HEK293T (cell line): ENCODE results near the gene CDIPT.

ENCODE experiments used
- CTCF ChIA-PET: fragments of 350-600 bp; formaldehyde crosslinking; extraction: SDS; loops from one replicate; lab custom pipeline; 2021; ENCODE audit warnings: antibody characterized with exemption, inconsistent platforms; lab: Yijun Ruan, JAX
- POLR2A ChIA-PET: fragments of 350-600 bp; formaldehyde crosslinking; extraction: SDS; loops from one replicate; lab custom pipeline; 2020; ENCODE audit warnings: antibody characterized with exemption, inconsistent platforms; lab: Yijun Ruan, JAX
- DNase-seq: peaks from one replicate; pipeline ENCODE4 v3.0.0; 2012; ENCODE audit warnings: mixed read lengths; ENCODE audit errors: extremely low spot score
- ARNT ChIP-seq: fragments of 450-650 bp; IDR thresholded peaks from 2 replicates; pipeline ENCODE4 v1.6.1; 2017; ENCODE audit warnings: mild to moderate bottlenecking
- BHLHE40 ChIP-seq: fragments of 450-650 bp; IDR thresholded peaks from 2 replicates; pipeline ENCODE4 v1.6.1; 2016; ENCODE audit warnings: mild to moderate bottlenecking, moderate library complexity, borderline replicate concordance
- CTBP1 ChIP-seq: fragments of 450-650 bp; IDR thresholded peaks from 2 replicates; pipeline ENCODE4 v1.6.1; 2016; ENCODE audit warnings: borderline replicate concordance
- ELF4 ChIP-seq: fragments of 450-650 bp; IDR thresholded peaks from 2 replicates; pipeline ENCODE4 v1.6.1; 2017; ENCODE audit warnings: antibody characterized with exemption
- FOXA1 ChIP-seq: fragments of 450-650 bp; IDR thresholded peaks from 2 replicates; pipeline ENCODE4 v1.6.1; 2016; ENCODE audit warnings: mild to moderate bottlenecking
- FOXK2 ChIP-seq: fragments of 450-650 bp; IDR thresholded peaks from 2 replicates; pipeline ENCODE4 v1.6.1; 2016; ENCODE audit warnings: mild to moderate bottlenecking
- FOXM1 ChIP-seq: fragments of 450-650 bp; IDR thresholded peaks from 2 replicates; pipeline ENCODE4 v1.6.1; 2017; ENCODE audit warnings: mild to moderate bottlenecking, borderline replicate concordance
- HDGF ChIP-seq: fragments of 450-650 bp; IDR thresholded peaks from 2 replicates; pipeline ENCODE4 v1.6.1; 2017; ENCODE audit warnings: antibody characterized with exemption, borderline replicate concordance
- L3MBTL2 ChIP-seq: fragments of 450-650 bp; conservative IDR thresholded peaks from 2 replicates; pipeline ENCODE4 v1.6.1; 2016; ENCODE audit warnings: mild to moderate bottlenecking
- LEF1 ChIP-seq: fragments of 450-650 bp; IDR thresholded peaks from 2 replicates; pipeline ENCODE4 v1.6.1; 2017; ENCODE audit warnings: mild to moderate bottlenecking, borderline replicate concordance
- NFRKB ChIP-seq: fragments of 450-650 bp; IDR thresholded peaks from 2 replicates; pipeline ENCODE4 v1.6.1; 2016; ENCODE audit warnings: mild to moderate bottlenecking, moderate library complexity
- PKNOX1 ChIP-seq: fragments of 450-650 bp; IDR thresholded peaks from 2 replicates; pipeline ENCODE4 v1.6.1; 2016
- SP1 ChIP-seq: fragments of 450-650 bp; IDR thresholded peaks from 2 replicates; pipeline ENCODE4 v1.6.1; 2017
- SUZ12 ChIP-seq: fragments of 450-650 bp; IDR thresholded peaks from 2 replicates; pipeline ENCODE4 v1.6.1; 2016; ENCODE audit warnings: mild to moderate bottlenecking
- TARDBP ChIP-seq: fragments of 450-650 bp; IDR thresholded peaks from 2 replicates; pipeline ENCODE4 v1.6.1; 2016
- ZNF384 ChIP-seq: fragments of 450-650 bp; IDR thresholded peaks from 2 replicates; pipeline ENCODE4 v1.6.1; 2016

CDIPT gene

DNA sequence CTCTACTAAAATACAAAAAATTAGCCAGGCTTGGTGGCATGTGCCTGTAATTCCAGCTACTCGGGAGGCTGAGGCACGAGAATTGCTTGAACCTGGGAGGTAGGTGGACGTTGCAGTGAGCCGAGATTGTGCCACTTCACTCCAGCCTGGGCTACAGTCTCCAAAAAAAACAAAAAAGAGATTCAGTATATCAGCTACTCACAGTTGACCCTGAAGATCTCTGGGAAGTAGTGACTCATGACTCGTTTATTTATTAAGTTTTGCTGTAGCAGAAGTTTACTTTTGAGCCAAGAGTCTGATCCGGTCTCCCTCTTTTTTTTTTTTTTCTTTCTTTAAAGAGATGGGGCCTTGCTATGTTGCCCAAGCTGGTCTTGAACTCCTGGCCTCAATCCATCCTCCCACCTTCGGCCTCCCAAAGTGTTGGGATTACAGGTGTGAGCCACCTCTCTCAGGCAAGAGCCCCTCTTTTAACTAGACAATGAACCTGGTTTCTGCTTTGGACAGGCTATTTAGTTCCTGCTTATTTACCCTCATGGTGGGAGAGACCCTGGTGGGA lies 38.4 kb downstream of the CDIPT start:
- POLR2A ChIA-PET: interaction anchor here (1.1 to 3.1 kb wide), 3 partner anchors 8 to 18 kb away, joined by 3 to 16 read pairs (median 13); partner anchors contain the start of genes MAZ and PAGR1
- CTCF ChIA-PET: interaction anchor here (6.6 kb wide), 1 partner anchor 24 kb away, joined by 53 read pairs; no protein-coding TSS in a partner anchor

GRCh38 chr16:29821643-29822115 lies 41.3 kb downstream of the CDIPT start:
- POLR2A ChIA-PET: interaction anchor here (1.5 to 10.8 kb wide), 2 partner anchors 17 kb away, joined by 5 to 176 read pairs; partner anchors contain the start of gene MAZ
- CTCF ChIA-PET: interaction anchor here (2.1 kb wide), 1 partner anchor 27 kb away, joined by 14 read pairs; no protein-coding TSS in a partner anchor
- TF ChIP-seq TARDBP (no peak), CTBP1 (no peak), LEF1 (no peak), ZNF384 (no peak), FOXA1 (no peak), SUZ12 (no peak), PKNOX1 (no peak), ELF4 (no peak)
- no peak for DNase-seq

More for the DNA sequence above, 38.4 kb downstream of the CDIPT start:
- no peak for DNase-seq
- TF ChIP-seq FOXK2: no peak
- no peak for TF ChIP-seq TARDBP
- no peak for TF ChIP-seq FOXA1
- no peak for TF ChIP-seq PKNOX1
- no peak for TF ChIP-seq ZNF384
- TF ChIP-seq NFRKB: no peak
- TF ChIP-seq CTBP1: no peak
- TF ChIP-seq HDGF: no peak
- TF ChIP-seq ELF4: no peak
- TF ChIP-seq ARNT: no peak
- TF ChIP-seq SUZ12: no peak
- TF ChIP-seq SP1: no peak
- no peak; the same call in 1 of the 2 replicates for TF ChIP-seq L3MBTL2
- no peak for TF ChIP-seq FOXM1
- TF ChIP-seq BHLHE40: no peak
- TF ChIP-seq LEF1: no peak

DNA sequence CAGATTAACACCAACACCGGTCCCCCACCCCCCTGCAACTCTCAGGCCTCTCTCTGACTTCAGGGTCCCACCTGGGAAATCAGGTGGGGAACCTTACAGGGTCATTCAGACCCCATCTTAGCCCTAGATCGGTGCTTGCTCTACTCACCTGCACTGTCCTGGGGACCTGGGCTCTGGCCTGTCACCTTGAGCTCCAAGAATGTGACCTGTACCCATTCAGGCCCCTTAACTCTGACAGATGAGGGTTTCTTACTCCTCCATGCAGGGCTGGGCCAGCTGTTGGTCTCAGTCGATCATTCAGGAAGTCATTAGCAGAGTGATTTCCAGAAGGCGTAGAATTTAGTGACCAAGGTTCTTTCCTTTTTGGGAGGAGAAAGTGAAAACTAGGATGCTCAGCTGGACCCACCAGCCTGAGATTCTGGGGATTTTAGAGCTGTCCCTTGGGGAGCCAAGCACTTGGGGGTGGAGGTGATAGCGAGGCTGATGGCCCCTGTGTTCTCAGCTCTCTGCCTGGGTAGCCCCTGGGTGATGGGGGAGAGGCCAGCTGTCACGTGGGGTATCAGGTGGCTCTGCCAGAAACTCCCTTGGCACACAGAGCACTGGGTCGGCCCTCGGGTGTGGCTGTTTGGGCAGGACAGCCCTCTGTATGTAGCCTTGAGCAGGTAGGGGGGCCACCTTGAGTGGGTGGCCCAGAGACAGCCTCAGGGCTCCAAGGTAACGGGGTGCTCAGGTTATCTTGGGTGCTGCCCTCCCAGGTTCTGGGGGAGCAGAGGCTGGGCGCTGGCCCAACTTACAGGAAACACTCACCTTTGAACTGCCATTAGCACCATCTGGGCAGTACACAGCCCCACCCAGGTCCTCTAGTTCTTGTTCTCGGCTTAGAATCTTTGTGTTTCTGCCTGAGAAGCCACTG lies 42.0 kb downstream of the CDIPT start:
- TF ChIP-seq PKNOX1: no peak
- TF ChIP-seq ARNT: no peak
- no peak for TF ChIP-seq ZNF384
- no peak for TF ChIP-seq FOXK2
- no peak for TF ChIP-seq CTBP1
- no peak for TF ChIP-seq FOXA1
- no peak for TF ChIP-seq TARDBP
- TF ChIP-seq ELF4: no peak
- TF ChIP-seq NFRKB: no peak
- TF ChIP-seq BHLHE40: no peak
- no peak for TF ChIP-seq SUZ12
- ChIA-PET CTCF (interaction anchor here (0.9 to 6.1 kb wide), 3 partner anchors 27 to 31 kb away, joined by 4 to 52 read pairs (median 14); no protein-coding TSS in a partner anchor), POLR2A (interaction anchor here (1.2 to 10.8 kb wide), 5 partner anchors 9 to 245 kb away, joined by 3 to 176 read pairs (median 4); partner anchors contain the start of gene MAZ)
- DNase-seq: no peak

DNA sequence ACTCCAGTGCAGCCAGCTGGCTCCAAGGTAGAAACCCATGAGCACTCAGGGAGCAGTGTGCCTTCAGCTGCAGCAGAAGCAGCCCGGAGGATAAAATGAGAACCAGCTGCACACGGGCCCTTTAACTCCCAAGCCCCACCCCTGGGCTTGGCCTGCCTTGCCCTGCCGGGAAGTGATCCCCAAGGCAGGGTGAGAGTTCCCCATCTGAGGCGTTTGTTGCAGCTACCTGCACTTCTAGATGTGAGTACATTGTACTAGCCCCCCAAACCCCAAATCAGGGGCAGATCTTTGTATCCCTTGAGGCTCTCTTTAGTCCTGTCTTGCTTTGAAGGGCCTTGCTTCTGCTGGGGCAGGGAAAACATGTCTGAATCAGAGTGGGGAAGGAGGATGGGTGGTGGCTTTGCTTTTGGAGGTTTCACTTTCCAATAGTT lies 42.7 kb downstream of the CDIPT start, which contains the start of gene MVP:
Gene MVP, plus strand, starts transcription at position 192 of the 431 bp plus-strand sequence. CDS start 10,088 bp downstream, outside the sequence.
- no peak for TF ChIP-seq FOXM1
- TF ChIP-seq L3MBTL2: no peak
- no peak for TF ChIP-seq CTBP1
- TF ChIP-seq BHLHE40: no peak
- no peak for TF ChIP-seq SP1
- TF ChIP-seq NFRKB: no peak
- no peak for TF ChIP-seq FOXA1
- no peak for TF ChIP-seq FOXK2
- no peak for TF ChIP-seq LEF1
- no peak for TF ChIP-seq ELF4
- TF ChIP-seq ZNF384: no peak
- TF ChIP-seq SUZ12: no peak
- no peak for TF ChIP-seq ARNT
- no peak for TF ChIP-seq HDGF
- TF ChIP-seq PKNOX1: no peak
- ChIA-PET POLR2A (interaction anchor here (0.9 to 10.8 kb wide), 7 partner anchors 9 to 246 kb away, joined by 3 to 176 read pairs (median 4); partner anchors contain the start of genes KIF22 and MAZ), CTCF (interaction anchor here (0.5 to 6.1 kb wide), 5 partner anchors 12 to 201 kb away, joined by 3 to 52 read pairs (median 4); no protein-coding TSS in a partner anchor)
- DNase-seq: no peak
